GM21515 (cell line): Measurements from ENCODE around the gene HAGH.
A peak's percentile ranks its signal among the peaks of the same experiment; 100 is the strongest.

Experiments
- ATAC-seq: cut with Tn5 transposase; IDR thresholded peaks from one replicate; pipeline ENCODE4 v1.9.1; 2021; ENCODE audit not compliant: unreplicated experiment

Gene HAGH

DNA sequence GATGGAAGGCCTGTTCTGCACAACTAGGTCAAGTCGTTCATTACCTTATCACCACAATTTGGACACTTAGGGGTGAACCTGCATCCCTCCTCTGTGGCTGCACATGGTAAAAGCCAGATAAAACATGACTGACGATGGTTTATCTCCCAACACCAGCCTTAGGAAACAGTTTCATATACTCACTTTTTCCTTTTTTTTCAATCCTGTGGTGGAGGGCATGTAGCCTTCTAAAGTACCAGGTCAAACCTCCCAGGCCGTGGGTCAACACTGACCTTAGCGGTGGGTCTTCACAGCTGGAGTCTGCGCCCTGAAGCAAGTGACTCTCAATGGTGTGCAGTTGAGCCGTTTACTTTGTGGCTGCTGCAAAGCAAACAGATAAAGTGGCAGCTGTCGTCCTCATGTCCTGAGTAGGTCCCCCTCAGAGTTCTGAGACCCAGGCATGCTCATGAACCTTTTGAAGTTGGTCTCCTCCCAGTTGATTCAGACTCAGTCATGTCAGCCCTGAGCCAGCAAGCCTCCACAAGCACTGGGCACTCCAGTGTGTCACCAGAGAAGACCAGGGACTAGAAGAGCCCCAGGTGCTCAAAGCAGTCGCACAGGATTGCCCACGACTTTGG lies 6.3 kb upstream of the HAGH start:
- ATAC-seq: no peak

- ATAC-seq: no peak
Observed at GRCh38 chr16:1831186-1832075, 4.8 kb upstream of the HAGH start.

GRCh38 chr16:1830213-1830612 lies 3.6 kb upstream of the HAGH start:
- no peak for ATAC-seq

DNA sequence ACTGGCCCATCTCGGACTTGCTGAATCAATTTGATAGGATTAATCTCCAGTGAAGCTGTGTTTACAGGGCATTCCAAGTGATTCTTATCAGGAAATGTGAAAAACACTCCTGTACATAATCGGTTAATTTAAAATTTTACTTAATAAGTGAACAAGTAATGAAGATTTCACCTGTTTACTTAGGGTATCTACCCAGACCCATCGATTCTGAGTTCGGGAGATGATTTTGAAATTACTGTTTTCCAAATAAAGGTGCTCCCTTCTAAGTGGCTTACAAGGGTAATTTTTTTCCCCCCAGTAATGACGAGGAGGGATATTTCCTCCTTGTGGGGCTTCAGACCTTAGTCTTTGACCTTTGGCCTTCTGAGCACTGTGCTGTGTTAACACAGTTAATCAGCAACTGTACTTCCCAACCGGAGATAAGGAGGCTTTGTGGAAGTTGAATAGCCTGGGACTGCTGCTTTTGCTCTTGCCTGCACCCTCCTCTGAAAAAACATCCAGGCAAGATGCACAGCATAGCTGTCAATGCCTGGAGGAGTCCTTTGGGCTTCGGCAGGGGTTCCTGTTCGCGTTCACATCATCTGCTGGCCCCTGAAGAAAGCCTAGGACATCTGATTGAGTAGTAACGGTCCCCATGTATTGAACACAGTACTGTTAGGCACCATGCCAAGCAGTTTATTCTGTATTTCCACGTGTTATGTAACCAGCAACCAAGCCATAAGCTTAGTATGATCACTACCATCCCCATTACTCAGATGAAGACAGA lies 2.2 kb upstream of the HAGH start:
- ATAC-seq: no peak

- ATAC-seq: peak; percentile 47
Observed at GRCh38 chr16:1825864-1826690, 548 bp downstream of the HAGH start.

DNA sequence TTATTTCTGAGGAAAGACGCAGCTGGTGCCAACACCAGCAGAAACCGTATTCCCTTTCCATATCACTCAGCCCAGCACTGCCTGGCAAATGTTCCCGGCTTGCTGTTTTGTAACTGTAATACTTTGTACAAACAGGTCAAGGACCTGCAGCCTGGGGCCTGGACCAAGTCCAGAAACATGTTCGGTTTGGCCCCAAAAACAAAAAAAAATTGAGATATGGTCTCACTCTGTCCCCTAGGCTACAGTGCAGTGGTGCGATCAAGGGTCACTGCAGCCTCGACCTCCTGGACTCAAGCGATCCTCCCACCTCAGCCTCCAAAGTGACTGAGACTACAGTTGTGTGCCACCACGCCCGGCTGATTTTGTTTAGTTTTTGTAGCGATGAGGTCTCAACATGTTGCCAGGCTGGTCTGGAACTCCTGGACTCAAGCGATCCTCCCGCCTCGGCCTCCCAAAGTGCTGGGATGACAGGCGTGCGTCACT lies 1.2 kb downstream of the HAGH start:
- no peak for ATAC-seq

DNA sequence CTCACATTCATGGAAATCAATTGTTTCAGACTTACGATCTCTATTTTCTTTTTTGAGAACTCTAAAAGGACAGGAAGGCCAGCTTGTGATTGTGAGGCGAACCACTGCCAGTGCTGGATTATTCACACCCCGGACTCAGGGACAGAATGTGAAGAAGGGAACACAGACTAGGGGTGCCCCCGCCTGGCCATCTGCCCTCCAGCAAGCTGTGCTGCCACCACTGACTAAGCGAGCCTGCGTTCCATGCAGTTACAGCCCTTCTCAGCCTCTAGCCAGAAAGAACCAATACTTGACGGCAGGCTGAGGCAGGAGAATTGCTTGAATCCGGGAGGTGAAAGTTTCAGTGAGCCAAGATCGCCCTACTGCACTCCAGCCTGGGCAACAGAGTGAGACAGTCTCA lies 2.8 kb downstream of the HAGH start:
- no peak for ATAC-seq

DNA sequence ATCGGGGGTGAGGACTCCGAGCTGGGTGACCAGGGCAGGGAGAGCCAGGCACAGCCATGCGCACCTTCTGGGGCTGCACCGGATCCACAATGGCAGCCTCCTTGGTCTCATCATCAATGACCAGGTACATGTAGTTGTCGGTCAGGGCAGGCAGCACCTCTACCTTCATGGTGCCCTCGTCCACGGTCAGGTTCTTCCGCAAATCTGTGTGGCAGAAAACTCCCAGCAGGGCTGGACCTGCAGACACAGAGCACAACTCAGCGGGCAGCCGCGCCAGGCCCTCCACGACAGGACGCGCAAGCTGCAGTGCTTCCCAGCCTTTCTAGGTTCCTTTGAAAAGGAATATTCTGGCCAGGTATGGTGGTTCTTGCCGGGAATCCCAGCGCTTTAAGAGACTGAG lies 3.8 kb downstream of the HAGH start:
- ATAC-seq: no peak

GRCh38 chr16:1821861-1822611 lies 4.6 kb downstream of the HAGH start:
- no peak for ATAC-seq

DNA sequence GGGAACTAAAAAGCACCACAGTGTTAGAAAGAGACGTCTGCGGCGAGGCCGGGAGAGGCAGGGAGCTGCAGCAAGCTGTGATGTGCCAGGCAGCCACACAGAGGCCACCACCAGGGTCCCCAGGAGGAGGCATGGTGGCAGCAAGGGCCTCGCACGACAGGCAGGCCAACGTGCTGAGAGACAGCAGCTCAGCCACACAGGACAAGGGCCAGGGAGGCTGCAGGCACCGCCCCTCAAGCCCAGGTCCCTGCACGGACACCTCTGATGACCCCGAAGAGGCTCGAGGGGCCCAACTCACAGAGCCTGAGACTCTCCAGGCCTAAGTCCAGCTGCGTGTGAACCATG lies 5.7 kb downstream of the HAGH start:
- ATAC-seq: no peak

DNA sequence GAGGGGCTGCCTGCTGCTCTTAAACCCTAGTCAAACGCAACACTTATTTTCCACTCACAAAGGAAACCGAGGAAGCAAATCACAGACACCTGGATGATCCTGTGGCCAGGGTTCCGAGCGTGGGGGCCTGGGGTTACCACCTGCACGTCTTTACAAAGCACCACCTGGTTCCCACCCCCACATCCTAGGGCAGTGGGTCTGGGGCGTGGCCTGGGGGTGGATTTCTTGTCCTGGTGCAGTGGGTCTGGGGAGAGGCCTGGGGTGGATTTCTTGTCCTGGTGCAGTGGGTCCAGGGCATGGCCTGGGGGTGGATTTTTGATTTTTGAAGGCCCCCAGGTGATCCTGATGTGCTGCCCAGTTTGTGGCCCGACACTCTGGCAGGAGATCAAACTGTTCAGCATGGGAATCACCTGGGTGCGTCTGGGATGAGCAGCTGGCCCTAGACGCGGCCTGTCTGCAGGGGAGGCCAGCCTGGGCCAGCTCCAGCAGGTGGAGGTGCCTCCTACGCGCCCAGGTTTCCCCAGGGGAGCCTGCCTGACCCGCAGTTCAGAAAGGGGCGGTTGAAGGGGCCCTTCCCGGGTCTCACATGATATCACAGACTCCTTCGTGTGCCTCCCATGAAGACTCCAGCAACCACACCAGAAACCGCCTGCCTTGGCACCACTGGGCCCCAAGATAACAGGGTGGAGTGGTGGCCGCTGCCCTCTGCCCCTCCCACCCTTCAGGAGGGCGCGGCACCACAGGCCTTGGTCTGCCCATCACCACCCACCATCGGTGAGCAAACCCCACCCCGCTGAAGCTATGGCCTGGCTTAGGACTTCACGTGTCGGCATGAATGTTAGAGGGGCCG lies 6.3 kb downstream of the HAGH start:
- ATAC-seq: no peak

- ATAC-seq: no peak
Observed at GRCh38 chr16:1819611-1820010, 7.0 kb downstream of the HAGH start.

GRCh38 chr16:1818873-1819525 lies 7.6 kb downstream of the HAGH start:
- ATAC-seq: no peak

- no peak for ATAC-seq
Observed at GRCh38 chr16:1818204-1818872, 8.3 kb downstream of the HAGH start.

DNA sequence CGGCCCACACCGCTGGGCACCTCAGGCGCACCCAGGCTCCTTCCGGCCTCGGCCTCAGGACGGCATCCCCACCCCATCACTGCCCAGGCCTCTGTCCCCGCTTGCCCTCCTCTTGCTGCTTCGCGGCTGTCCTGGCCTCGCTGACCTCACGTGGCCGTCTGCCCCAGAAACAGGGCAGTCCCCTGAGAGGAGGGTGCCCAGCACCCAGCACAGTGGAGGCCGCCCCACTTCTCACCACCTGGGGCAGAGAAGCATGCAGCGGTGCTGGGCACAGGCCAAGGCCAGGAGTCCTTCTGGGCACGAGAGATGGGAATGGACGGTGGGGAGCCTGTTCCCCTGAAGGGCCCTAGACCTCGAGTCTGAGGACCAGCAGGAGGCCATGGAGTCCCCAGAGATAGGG lies 8.9 kb downstream of the HAGH start:
- no peak for ATAC-seq

- ATAC-seq: no peak
Observed at GRCh38 chr16:1817276-1817589, 9.4 kb downstream of the HAGH start.

DNA sequence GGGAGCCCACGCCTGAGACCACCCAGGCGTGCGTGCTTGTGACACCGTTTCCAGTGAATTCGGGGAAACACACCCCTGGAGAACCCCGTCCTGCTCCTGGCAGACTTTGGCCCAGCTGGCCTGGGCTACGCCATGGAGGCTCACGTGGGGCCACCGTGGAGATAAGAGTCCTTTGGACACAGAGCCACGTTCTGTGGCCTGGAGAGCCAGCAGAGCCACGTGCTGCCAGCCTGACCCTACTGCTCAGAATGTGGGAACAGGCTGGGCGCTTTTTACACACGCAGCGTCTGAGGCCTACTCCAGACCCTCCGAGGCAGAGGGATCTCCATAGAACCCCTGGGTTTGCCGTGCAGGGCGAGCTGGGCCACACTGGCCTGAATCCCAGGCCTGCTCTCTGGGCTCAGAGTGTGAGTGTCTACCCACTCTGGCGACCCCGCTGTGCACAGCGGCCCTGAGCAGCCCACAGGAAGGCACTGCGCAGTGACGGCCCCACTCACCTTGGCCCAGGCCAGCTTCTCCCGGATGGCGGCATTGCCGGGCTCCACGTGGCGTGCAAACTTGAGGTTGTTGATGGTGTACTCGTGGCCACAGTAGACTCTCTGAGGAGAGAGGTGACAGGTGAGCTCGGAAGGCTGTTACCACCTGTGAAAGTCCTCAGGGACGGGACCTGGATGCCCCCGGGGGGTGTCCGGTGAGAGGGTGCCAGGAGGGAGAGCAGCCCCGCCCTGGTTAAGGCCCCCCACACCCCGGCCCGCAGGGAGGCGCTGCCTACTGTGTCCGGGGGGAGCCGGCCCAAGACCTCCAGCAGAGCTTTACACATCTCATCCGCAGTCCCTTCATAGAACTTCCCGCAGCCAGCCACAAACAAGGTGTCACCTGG lies 10.0 kb downstream of the HAGH start:
- no peak for ATAC-seq
